Skeletal muscle tissue (tissue), 4 donors: ENCODE results near the gene SNRPA. TPM values are rescaled to one million over a fixed set of nuclear protein-coding genes. Genes with fewer than 3 reads are reported as not detected.
"Not testable (repeated sequence)": the region's sequence is repeated elsewhere in the genome, so short reads cannot be mapped to it uniquely, and the experiment has no call there.

Experiments used
- H3K27ac ChIP-seq: one replicate; pipeline ENCODE4 v1.7.0; 2013; ENCODE audit warnings: mild to moderate bottlenecking, low read depth, low read length, inconsistent platforms
- H3K27me3 ChIP-seq, 3 donors: one replicate each; pipeline ENCODE4 v1.7.0; 2013; ENCODE audit warnings: low read length in 3 of 3; ENCODE audit not compliant: control insufficient read depth in 3 of 3, insufficient read depth in 3 of 3
- H3K36me3 ChIP-seq, 3 donors: one replicate each; pipeline ENCODE4 v1.7.0; 2013; ENCODE audit warnings: low read length in 3 of 3; ENCODE audit not compliant: control insufficient read depth in 3 of 3, insufficient read depth in 3 of 3
- H3K4me1 ChIP-seq, 3 donors: one replicate each; pipeline ENCODE4 v1.7.0; 2013; ENCODE audit warnings: low read length in 3 of 3, mild to moderate bottlenecking in 3 of 3; ENCODE audit not compliant: control insufficient read depth in 3 of 3, insufficient read depth in 3 of 3
- H3K4me3 ChIP-seq, 3 donors: one replicate each; pipeline ENCODE4 v1.7.0; 2013; ENCODE audit warnings: low read length in 3 of 3
- H3K9ac ChIP-seq, 3 donors: one replicate each; pipeline ENCODE4 v1.7.0; 2013; ENCODE audit warnings: low read length in 3 of 3, mild to moderate bottlenecking in 3 of 3, moderate library complexity in 2 of 3, low read depth in 1 of 3
- H3K9me3 ChIP-seq, 3 donors: one replicate each; pipeline ENCODE4 v1.7.0; 2013; ENCODE audit warnings: low read length in 3 of 3; ENCODE audit not compliant: control insufficient read depth in 3 of 3
- total RNA-seq: library from RNA; depleted of rRNA; stranded (reverse); fragments of >200 nt; gene quantifications from one replicate; pipeline ENCODE4 v1.2.3, GENCODE V29; 2014
- donor health status: Osteomylitis.

The SNRPA gene
- total RNA-seq, 1 donor from 2014 or later: 7.8 TPM

- H3K4me3 ChIP-seq: peak overlapping the region in 1 of 3 donors; percentile 59
- no peak overlapping the region for H3K9ac ChIP-seq
- peaks cover 30 to 44% (median 42%) of the 10 kb centered on the region in 3 donors for H3K4me1 ChIP-seq
Observed at GRCh38 chr19:40721140-40721486, 29.9 kb upstream of the SNRPA start.

GRCh38 chr19:40721936-40722661 is 28.9 kb upstream of the SNRPA start:
- Histone ChIP-seq H3K9ac (peak overlapping the region in 1 of 3 donors; percentile 20), H3K4me1 (peaks cover 25 to 39% (median 38%) of the 10 kb centered on the region in 3 donors)

More at GRCh38 chr19:40721140-40721486, 29.9 kb upstream of the SNRPA start:
- H3K27me3 ChIP-seq: no peaks in the 10 kb centered on the region
- H3K27ac ChIP-seq: peak overlapping the region; percentile 96
- H3K36me3 ChIP-seq: peaks cover 7 to 15% (median 8%) of the 10 kb centered on the region in 3 donors
- no peaks in the 10 kb centered on the region for H3K9me3 ChIP-seq

GRCh38 chr19:40723661-40724254 is 27.2 kb upstream of the SNRPA start:
- H3K4me1 ChIP-seq: peaks cover 11 to 25% (median 23%) of the 10 kb centered on the region in 3 donors
- no peak overlapping the region for H3K27ac ChIP-seq
- H3K36me3 ChIP-seq: peaks cover 23 to 34% (median 27%) of the 10 kb centered on the region in 3 donors
- no peak overlapping the region for H3K4me3 ChIP-seq
- no peak overlapping the region for H3K9ac ChIP-seq
- no peaks in the 10 kb centered on the region for H3K27me3 ChIP-seq
- H3K9me3 ChIP-seq: no peaks in the 10 kb centered on the region

More at GRCh38 chr19:40721936-40722661, 28.9 kb upstream of the SNRPA start:
- H3K4me3 ChIP-seq: no peak overlapping the region
- H3K36me3 ChIP-seq: peaks cover 14 to 22% (median 16%) of the 10 kb centered on the region in 3 donors
- no peaks in the 10 kb centered on the region for H3K9me3 ChIP-seq
- no peak overlapping the region for H3K27ac ChIP-seq
- no peaks in the 10 kb centered on the region for H3K27me3 ChIP-seq

GRCh38 chr19:40724315-40724714 is 26.7 kb upstream of the SNRPA start:
- Histone ChIP-seq H3K4me1 (peaks cover 10 to 19% (median 18%) of the 10 kb centered on the region in 3 donors), H3K9me3 (no peaks in the 10 kb centered on the region), H3K36me3 (peaks cover 27 to 38% (median 27%) of the 10 kb centered on the region in 3 donors), H3K9ac (no peak overlapping the region), H3K4me3 (no peak overlapping the region), H3K27me3 (no peaks in the 10 kb centered on the region), H3K27ac (no peak overlapping the region)

- no peaks in the 10 kb centered on the region for H3K9me3 ChIP-seq
- no peak overlapping the region for H3K9ac ChIP-seq
- peaks cover 27 to 40% (median 30%) of the 10 kb centered on the region in 3 donors for H3K36me3 ChIP-seq
- H3K4me3 ChIP-seq: no peak overlapping the region
- no peak overlapping the region for H3K27ac ChIP-seq
- H3K27me3 ChIP-seq: no peaks in the 10 kb centered on the region
- H3K4me1 ChIP-seq: peaks cover 6 to 15% (median 14%) of the 10 kb centered on the region in 3 donors
Observed at GRCh38 chr19:40724855-40725254, 26.1 kb upstream of the SNRPA start.

- Histone ChIP-seq H3K9me3 (no peaks in the 10 kb centered on the region), H3K36me3 (peaks cover 34 to 53% (median 38%) of the 10 kb centered on the region in 3 donors)
Observed at GRCh38 chr19:40726279-40726678, 24.7 kb upstream of the SNRPA start.

GRCh38 chr19:40730065-40730464 is 20.9 kb upstream of the SNRPA start:
- H3K36me3 ChIP-seq: peaks cover 53 to 65% (median 62%) of the 10 kb centered on the region in 3 donors

More at GRCh38 chr19:40726279-40726678, 24.7 kb upstream of the SNRPA start:
- Histone ChIP-seq H3K4me3 (no peak overlapping the region), H3K27ac (no peak overlapping the region), H3K4me1 (peaks cover 0 to 4% (median 3%) of the 10 kb centered on the region in 3 donors), H3K27me3 (no peaks in the 10 kb centered on the region), H3K9ac (no peak overlapping the region)

GRCh38 chr19:40732304-40732703 is 18.7 kb upstream of the SNRPA start:
- not testable (repeated sequence) for H3K4me1 ChIP-seq, H3K4me3 ChIP-seq, H3K9me3 ChIP-seq, H3K9ac ChIP-seq, H3K27me3 ChIP-seq, H3K27ac ChIP-seq
- peaks cover 53 to 65% (median 62%) of the 10 kb centered on the region in 3 donors for H3K36me3 ChIP-seq

More at GRCh38 chr19:40730065-40730464, 20.9 kb upstream of the SNRPA start:
- H3K27me3 ChIP-seq, H3K4me3 ChIP-seq, H3K9me3 ChIP-seq, H3K4me1 ChIP-seq, H3K27ac ChIP-seq, H3K9ac ChIP-seq: not testable (repeated sequence)

GRCh38 chr19:40733149-40733548 is 17.9 kb upstream of the SNRPA start:
- Histone ChIP-seq H3K4me3 (no peak overlapping the region), H3K9ac (no peak overlapping the region), H3K27me3 (no peaks in the 10 kb centered on the region), H3K27ac (no peak overlapping the region), H3K9me3 (no peaks in the 10 kb centered on the region), H3K36me3 (peaks cover 49 to 62% (median 60%) of the 10 kb centered on the region in 3 donors), H3K4me1 (no peaks in the 10 kb centered on the region)
